Tibial nerve (tissue), 4 donors: ENCODE results near the gene CAV1.

Experiments
- CTCF ChIP-seq, 5 experiments: fragments of 200-600 bp in 3 of 5; fragments of 450-650 bp in 2 of 5; sonication (generic) in 3 of 5; IDR thresholded peaks; one replicate each; pipeline ENCODE4 v1.5.1; 2016 to 2019; ENCODE audit warnings: antibody characterized with exemption in 5 of 5, mild to moderate bottlenecking in 3 of 5, moderate library complexity in 2 of 5
- EP300 ChIP-seq, 2 donors: sonication (generic); formaldehyde crosslinking; IDR thresholded peaks; one replicate each; pipeline ENCODE4 v1.6.1; 2017; ENCODE audit warnings: antibody characterized with exemption in 2 of 2, mild to moderate bottlenecking in 1 of 2
- POLR2A ChIP-seq, 2 donors: fragments of 450-650 bp; IDR thresholded peaks; one replicate each; pipeline ENCODE4 v1.6.1; 2017; ENCODE audit warnings: antibody characterized with exemption in 2 of 2, mild to moderate bottlenecking in 2 of 2, moderate library complexity in 2 of 2

DNA sequence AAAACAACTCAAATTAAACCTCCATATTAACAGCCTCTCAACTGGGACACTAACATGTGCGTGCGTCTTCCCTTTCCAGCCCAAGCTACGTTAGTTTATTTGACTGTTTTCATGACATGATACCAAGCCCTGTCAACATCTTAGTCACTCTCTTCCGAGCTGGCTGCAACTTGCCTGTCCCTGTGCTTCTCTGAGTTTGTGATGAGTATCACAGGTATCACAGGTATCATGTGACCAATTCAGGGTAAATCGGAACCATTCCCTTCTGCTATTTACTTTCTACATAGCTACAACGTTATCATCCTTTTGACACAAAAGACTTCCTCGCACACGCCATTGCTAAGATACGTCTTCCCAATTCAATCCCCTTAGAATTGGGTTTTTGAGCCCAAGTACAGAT is 70.2 kb downstream of the CAV1 start:
- TF ChIP-seq POLR2A (IDR thresholded peaks at IDR 0.05) (no peak), CTCF (IDR thresholded peaks at IDR 0.05) (no peak), EP300 (IDR thresholded peaks at IDR 0.05) (no peak)
